HG03442 (cell line): Measurements from ENCODE around the gene EGF.
"Not testable (repeated sequence)": the region's sequence is repeated elsewhere in the genome, so short reads cannot be mapped to it uniquely, and the experiment has no call there.

ENCODE experiments used
- ATAC-seq: cut with Tn5 transposase; IDR thresholded peaks from one replicate; pipeline ENCODE4 v1.9.1; 2021; ENCODE audit warnings: mild to moderate bottlenecking, moderate library complexity; ENCODE audit not compliant: unreplicated experiment

EGF gene

GRCh38 chr4:109912706-109913595 lies at the start of gene EGF:
Gene EGF, plus strand, starts transcription at chr4:109912883. Its CDS starts 453 bp downstream, at chr4:109913336.
- ATAC-seq: no peak

DNA sequence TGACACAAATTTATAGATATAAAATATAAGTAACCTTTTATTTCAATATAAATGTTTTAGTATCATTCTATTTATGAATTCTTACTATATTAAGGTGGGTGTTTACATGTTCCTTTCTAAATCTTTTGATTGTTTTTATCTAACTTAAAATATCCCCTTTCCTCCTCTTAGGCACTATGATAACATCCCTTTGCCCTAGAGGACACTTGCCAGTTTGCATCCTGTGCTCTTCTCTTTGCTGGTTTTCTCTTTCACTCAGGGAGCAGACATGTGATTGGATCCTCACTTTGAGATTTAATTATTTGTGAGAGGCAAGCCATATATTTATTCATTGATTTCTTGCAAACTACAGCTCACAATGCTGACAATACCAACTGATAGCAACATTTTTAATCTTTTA lies 48.5 kb upstream of the EGF start:
- no peak for ATAC-seq

GRCh38 chr4:109870061-109870460 lies 42.6 kb upstream of the EGF start:
- ATAC-seq: no peak

DNA sequence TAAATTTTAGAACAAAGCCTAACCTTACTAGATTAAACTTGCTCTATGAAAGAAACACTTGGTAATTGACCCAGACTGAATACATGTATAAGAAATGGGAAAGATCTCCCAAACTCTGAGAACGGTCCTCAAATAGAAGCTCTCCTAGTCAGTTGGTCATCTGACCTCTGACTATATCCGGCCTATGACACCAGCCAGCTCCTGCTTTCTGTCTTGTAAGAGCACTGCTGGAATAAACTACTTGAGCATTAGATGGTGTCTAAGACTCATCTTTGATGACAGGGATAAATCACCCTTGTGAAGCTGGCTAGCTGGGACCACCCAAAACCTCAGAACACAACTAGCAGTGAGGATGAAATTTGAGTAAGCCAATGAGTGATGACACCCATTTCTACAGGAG lies 40.6 kb upstream of the EGF start:
- ATAC-seq: no peak

- ATAC-seq: no peak
Observed at GRCh38 chr4:109872950-109873656, 39.6 kb upstream of the EGF start.

DNA sequence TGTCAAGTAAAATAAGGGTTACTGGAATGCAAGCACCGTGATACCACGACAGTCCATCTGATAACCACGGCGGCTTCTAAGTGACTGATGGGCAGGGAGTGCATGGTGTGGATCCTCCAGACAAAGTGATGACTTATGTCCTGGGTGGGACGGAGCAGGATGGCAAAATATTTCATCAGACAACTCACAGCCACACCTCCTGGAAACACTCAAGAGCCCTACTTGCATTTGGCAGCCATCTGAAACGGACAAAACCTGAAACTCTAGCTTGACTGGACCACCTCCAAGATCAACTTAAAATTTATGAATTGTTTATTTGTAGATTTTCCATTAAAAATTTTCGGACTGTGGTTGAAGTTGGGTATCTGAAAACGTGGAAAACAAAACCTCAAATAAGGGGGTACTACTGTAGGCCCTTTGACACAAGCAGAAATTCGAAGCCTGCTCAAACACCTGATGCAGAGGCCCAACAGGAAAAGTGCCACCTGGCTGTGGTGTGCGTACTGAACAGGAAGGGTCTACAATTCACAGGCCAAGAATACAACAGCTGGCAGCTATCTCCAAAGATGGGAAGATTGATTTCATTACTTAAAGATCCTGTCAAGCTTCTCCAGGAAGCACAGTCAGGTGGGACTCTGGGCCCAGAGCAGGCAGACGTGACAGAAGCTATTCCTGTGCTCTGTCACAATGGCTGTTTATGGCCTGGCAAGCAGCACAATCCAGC lies 38.7 kb upstream of the EGF start:
- ATAC-seq: no peak

DNA sequence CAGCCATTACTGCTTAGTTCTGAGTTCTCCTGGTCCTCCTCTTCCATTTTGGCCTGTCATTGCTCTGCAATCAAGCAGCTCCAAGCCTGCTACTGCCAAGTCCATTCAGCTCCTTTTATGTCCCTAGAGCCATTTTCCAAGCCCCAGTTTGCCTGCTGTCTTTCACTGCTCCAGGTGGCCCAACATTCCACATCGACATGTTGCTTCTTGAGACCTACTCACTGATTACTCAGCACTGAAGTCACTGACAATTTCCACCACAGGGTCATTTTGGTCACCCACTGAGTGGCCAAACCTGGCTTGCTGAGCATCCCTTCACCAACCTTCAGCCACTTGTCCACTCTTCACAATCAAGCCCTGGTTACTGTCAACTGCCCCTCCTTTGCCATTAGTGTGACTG lies 37.6 kb upstream of the EGF start:
- no peak for ATAC-seq

- not testable (repeated sequence) for ATAC-seq
Observed at GRCh38 chr4:109875553-109875952, 37.1 kb upstream of the EGF start.

GRCh38 chr4:109876634-109877265 lies 35.9 kb upstream of the EGF start:
- no peak for ATAC-seq

- ATAC-seq: peak; percentile 93
Observed at GRCh38 chr4:109877400-109877799, 35.3 kb upstream of the EGF start.

DNA sequence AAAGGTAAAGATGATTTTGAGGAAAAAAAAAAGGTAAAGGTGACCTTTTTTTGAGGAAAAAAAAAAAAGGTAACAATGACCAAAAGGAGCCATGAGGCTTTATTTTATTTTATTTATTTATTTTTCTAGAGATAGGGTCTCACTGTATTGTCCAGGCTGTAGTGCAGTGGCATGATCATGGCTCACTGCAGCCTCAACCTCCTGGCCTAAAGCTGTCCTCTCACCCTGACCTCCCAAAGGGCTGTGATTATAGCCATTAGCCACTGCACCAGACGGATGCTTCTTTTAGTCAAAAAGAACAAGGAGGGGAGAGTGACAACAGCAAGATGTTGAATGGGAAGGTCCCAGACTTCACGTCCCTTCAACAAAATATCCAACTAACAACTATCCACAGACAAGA lies 34.3 kb upstream of the EGF start:
- no peak for ATAC-seq

GRCh38 chr4:109879081-109879480 lies 33.6 kb upstream of the EGF start:
- no peak for ATAC-seq

GRCh38 chr4:109879636-109880314 lies 32.9 kb upstream of the EGF start:
- no peak for ATAC-seq

- no peak for ATAC-seq
Observed at GRCh38 chr4:109886303-109886702, 26.4 kb upstream of the EGF start.

GRCh38 chr4:109887071-109887470 lies 25.6 kb upstream of the EGF start:
- no peak for ATAC-seq

DNA sequence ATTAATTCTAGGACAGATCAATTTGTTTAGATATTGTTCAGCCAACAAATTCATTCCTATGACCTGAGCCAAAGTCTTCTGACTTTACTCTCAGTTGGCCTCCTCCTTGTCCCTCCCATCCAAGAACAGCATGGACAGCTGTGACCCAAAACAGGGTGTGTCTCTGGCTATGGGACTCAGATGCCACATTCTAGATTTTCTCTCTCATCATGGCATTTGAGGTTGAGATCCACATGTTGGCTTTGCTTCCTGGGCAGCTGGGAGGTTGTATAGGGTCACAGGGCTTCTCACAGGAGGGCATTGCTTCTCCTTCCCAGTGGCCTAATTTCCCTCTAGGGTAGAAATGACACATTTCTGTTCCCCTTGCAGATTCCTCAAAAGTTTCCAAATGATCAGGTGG lies 22.6 kb upstream of the EGF start:
- no peak for ATAC-seq

DNA sequence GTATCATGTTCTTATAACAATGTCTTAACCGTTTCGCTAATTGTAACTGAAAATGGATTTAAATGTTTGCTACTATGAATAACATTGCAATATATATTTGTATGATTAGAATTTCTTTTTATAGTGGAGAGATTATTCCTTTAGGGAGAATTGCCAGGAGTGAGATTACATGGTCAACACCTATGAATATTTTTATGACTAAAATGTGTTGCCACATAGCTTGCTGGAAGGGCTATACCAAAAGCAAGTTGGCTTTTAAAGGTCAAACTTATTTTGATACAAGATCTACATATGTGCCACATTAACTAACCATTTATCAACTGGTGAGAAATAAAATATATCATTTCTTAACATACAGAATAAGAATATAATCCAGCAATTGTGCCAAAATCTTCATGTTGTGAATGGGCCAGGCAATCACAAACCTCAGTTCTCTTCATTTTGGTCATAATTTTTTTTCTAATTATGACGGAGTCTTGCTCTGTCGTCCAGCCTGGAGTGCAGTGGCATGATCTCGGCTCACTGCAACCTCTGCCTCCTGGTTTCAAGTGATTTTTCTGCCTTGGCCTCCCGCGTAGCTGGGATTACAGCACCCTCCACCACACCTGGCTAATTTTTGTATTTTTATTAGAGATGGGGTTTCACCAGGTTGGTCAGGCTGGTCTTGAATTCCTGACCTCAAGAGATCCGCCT lies 10.0 kb upstream of the EGF start:
- no peak for ATAC-seq

- ATAC-seq: no peak
Observed at GRCh38 chr4:109908731-109909130, 4.0 kb upstream of the EGF start.

DNA sequence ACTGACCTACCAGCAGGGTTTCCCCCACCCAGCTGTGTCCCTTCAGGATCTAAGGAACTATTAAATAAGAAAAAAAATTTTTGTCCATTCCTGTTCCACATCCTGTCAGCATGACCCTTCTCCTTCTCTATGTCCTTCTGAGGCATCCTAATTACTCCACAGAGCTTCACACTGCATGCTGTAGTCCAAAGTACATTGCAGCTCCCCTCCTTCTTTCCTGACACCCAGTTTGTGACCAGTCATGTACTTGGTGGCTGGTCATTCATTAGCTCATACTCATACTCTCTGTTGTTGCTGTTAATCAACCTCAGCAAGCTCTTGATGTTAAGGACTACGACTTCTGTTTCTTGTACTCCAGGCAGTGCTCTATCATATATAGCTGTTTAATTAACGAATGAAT lies 2.4 kb upstream of the EGF start:
- ATAC-seq: no peak
